HL-60 (cell line): ENCODE data around the gene ZBED4.

Source experiments
- DNase-seq, 2 experiments: peaks; one replicate each; pipeline ENCODE4 v3.0.0-alpha.2; 2010 to 2020; ENCODE audit warnings: low read depth in 1 of 2, low spot score in 1 of 2
- H3K27ac ChIP-seq: fragments of 250-450 bp; sonication (Bioruptor Pico); replicated peaks from 2 replicates; pipeline ENCODE4 v1.5.1; 2020; ENCODE audit warnings: mild to moderate bottlenecking, moderate library complexity
- H3K27me3 ChIP-seq: fragments of 250-450 bp; sonication (Bioruptor Pico); 2 replicates; pipeline ENCODE4 v1.5.1; 2021; ENCODE audit warnings: mild to moderate bottlenecking, moderate library complexity; ENCODE audit not compliant: insufficient read depth, poor library complexity, severe bottlenecking
- H3K4me3 ChIP-seq: replicated peaks from 2 replicates; pipeline ENCODE4 v1.5.1; 2011; ENCODE audit warnings: mild to moderate bottlenecking, control low read depth, low read length; ENCODE audit not compliant: insufficient read depth
- CTCF ChIP-seq: IDR thresholded peaks from one replicate; pipeline ENCODE4 v1.5.1; 2011; ENCODE audit warnings: low read length, control low read depth, inconsistent platforms; ENCODE audit not compliant: insufficient read depth
- GABPA ChIP-seq: IDR thresholded peaks from 2 replicates; pipeline ENCODE4 v1.6.1; 2012; ENCODE audit warnings: low read depth
- POLR2AphosphoS5 ChIP-seq: IDR thresholded peaks from 2 replicates; pipeline ENCODE4 v1.6.1; 2012; ENCODE audit warnings: low read depth
- SPI1 ChIP-seq: IDR thresholded peaks from 2 replicates; pipeline ENCODE4 v1.6.1; 2012; ENCODE audit warnings: low read depth, mild to moderate bottlenecking, borderline replicate concordance
- TF ChIP-seq, protein P1 (sequence below): IDR thresholded peaks from 2 replicates; pipeline ENCODE4 v1.6.1; 2012; ENCODE audit warnings: low read depth; ENCODE audit not compliant: insufficient replicate concordance

ZBED4 gene

DNA sequence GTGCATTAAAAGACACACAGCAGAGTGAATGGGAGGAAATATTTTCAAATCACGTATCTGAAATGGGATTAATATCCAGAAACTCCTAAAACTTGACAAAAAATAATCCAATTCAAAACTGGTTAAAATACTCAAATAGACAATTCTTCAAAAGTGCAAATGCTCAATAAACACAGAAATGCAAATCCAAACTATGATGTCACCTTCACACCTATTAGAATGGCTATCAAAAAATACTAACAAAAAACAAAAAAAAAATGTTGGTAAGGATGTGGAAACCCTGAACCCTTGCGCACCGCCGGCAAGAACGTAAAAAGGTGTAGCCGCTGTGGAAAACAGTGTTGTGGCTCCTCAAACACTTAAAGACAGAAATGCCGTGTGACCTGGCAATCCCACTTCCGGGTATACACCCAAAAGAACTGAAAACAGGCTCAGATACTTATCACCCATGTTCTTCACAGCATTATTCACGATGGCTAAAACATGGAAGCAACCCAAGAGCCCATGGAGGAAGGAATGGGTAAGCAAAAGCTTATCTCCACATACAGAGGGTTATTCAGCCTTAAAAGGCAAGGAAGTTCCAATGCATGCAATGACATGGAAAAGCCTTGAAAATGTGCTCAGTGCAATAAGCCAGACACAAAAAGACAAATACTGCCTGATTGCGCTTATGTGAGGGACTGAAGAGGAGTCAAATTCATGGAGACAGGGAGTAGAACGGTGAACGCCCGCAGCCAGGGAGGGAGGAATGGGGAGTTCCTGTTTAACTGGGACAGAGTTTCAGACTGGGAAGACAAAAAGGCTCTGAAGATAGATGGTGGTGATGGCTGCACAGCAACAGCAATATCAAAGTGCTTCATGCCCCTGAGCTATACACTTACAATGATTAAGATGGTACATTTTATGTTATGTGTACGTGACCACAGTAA lies 45.6 kb upstream of the ZBED4 start:
- Histone ChIP-seq H3K4me3 (no peak overlapping the region), H3K27me3 (no peaks in the 10 kb centered on the region), H3K27ac (no peak overlapping the region)
- TF ChIP-seq CTCF (no peak), SPI1 (no peak), POLR2AphosphoS5 (no peak), GABPA (no peak)
- TF ChIP-seq, protein P1, sequence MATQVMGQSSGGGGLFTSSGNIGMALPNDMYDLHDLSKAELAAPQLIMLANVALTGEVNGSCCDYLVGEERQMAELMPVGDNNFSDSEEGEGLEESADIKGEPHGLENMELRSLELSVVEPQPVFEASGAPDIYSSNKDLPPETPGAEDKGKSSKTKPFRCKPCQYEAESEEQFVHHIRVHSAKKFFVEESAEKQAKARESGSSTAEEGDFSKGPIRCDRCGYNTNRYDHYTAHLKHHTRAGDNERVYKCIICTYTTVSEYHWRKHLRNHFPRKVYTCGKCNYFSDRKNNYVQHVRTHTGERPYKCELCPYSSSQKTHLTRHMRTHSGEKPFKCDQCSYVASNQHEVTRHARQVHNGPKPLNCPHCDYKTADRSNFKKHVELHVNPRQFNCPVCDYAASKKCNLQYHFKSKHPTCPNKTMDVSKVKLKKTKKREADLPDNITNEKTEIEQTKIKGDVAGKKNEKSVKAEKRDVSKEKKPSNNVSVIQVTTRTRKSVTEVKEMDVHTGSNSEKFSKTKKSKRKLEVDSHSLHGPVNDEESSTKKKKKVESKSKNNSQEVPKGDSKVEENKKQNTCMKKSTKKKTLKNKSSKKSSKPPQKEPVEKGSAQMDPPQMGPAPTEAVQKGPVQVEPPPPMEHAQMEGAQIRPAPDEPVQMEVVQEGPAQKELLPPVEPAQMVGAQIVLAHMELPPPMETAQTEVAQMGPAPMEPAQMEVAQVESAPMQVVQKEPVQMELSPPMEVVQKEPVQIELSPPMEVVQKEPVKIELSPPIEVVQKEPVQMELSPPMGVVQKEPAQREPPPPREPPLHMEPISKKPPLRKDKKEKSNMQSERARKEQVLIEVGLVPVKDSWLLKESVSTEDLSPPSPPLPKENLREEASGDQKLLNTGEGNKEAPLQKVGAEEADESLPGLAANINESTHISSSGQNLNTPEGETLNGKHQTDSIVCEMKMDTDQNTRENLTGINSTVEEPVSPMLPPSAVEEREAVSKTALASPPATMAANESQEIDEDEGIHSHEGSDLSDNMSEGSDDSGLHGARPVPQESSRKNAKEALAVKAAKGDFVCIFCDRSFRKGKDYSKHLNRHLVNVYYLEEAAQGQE, result no peak
- DNase-seq, result no peak

DNA sequence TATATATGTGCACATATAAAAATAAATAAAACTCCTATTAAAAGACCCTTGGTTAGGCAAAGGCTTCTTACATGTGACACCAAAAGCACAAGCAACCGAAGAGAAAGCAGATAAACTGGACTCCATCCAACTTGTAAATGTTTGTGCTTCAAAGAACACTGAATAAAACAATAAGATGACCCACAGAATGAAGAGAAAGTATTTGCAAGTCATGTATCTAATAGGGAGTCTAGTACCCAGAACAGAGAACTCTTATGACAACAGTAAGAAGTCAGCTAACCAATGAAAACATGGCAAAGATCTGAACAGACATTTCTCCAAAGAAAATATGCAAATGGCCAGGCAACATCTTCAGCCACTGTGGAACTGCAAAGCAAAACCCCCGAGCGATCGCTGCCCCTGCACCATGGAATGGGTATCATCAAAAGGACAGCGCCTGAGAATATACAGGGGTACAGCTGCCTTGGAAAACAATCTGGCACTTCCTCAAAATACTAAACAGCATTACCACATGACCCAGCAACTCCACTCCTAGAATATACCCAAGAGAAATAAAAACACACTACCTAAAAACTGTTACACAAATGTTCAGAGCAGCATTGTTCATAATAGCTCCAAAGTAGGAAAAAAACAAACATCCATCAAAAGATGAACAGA lies 43.2 kb upstream of the ZBED4 start:
- Histone ChIP-seq H3K27ac (no peak overlapping the region), H3K4me3 (no peak overlapping the region), H3K27me3 (no peaks in the 10 kb centered on the region)
- DNase-seq, result no peak
- TF ChIP-seq GABPA (no peak), SPI1 (peak; percentile 87)
- TF ChIP-seq, protein P1, result no peak

DNA sequence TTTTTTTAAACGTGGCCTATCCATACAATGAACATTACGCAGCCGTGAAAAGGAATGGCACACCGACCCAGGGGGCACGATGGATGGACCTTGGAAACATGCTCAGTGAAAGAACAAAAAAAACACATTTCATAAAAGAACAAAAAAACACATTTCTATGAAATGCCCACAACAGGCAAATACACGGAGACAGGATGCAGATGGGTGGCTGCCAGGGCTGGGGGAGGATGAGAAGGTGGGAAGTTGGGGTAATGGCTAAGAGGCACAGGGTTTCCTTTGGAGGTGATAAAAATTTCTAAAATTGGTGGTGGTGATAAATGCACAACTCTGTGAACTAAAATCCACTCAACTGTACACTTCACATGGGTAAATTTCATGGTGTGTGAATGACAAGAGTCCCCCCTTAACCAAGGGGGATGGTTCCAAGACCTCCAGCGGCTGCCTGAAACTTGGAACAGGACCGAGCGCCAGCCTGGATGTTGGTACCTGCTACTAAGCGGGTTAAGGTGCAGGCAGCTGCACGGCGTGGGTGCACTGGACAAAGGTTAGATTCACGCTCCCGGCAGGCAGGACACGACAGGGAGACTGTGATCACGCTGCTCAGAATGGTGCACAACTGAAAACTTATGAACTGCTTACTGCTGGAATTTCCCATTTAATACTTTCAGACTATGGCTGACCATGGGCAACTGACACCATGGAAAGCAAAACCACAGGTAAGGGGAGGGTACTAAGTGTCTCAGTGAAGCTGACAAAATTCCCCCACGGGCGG lies 42.4 kb upstream of the ZBED4 start:
- no peak overlapping the region for H3K4me3 ChIP-seq
- no peaks in the 10 kb centered on the region for H3K27me3 ChIP-seq
- DNase-seq, result no peak
- TF ChIP-seq POLR2AphosphoS5 (no peak), CTCF (no peak), GABPA (no peak), SPI1 (no peak)
- TF ChIP-seq, protein P1, result no peak
- no peak overlapping the region for H3K27ac ChIP-seq
